ENCODE data around the gene TAF12. TPM values are rescaled to one million over a fixed set of nuclear protein-coding genes. Genes with fewer than 3 reads are reported as not detected.
"Not testable (repeated sequence)": the region's sequence is repeated elsewhere in the genome, so short reads cannot be mapped to it uniquely, and the experiment has no call there.

The TAF12 gene
- polyA plus RNA-seq, 1 donor (not counting 4 experiments of a cell fraction or from before 2014, with no cell fraction given): 56.9 TPM

DNA sequence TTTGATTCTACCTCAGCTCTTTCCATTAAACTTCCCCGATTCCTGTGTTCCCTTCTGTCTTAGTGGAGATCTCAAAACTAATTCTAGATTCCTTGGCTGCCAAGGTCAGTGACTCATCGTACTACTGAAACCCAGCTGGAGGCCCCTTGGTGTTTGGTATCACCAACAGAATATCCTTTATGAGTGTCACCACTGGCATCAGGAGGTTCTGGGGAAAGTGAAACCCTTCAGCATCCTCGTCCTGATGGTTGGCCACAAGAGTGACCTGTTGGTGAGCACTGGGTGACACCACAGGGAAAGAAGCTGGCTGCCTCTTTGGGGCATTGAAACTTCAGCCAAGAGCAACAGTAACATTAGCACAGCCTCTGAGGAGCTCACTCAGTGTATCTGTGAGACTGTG lies 41.2 kb downstream of the TAF12 start:
- peaks cover 25% of the 10 kb centered on the region for H3K4me1 ChIP-seq (ENCODE audit: control insufficient read depth, extremely low read depth, insufficient read depth, low read length)
- H3K9ac ChIP-seq (ENCODE audit: control insufficient read depth, extremely low read depth, insufficient read depth, low read length): peak overlapping the region; percentile 52
- peak overlapping the region; percentile 65 for H3K27ac ChIP-seq (ENCODE audit: control insufficient read depth, insufficient read depth, low read length)
- H3K79me2 ChIP-seq (ENCODE audit: control insufficient read depth, insufficient read depth, low read length): no peaks in the 10 kb centered on the region
- no peak for DNase-seq (ENCODE audit: low read depth, low spot score)
- no peaks in the 10 kb centered on the region for H3K9me1 ChIP-seq (ENCODE audit: control insufficient read depth, extremely low read depth, insufficient read depth, low read length)
- no peaks in the 10 kb centered on the region for H3K9me3 ChIP-seq (ENCODE audit: control insufficient read depth, low read depth, low read length)
- no peaks in the 10 kb centered on the region for H4K20me1 ChIP-seq (ENCODE audit: control insufficient read depth, extremely low read depth, insufficient read depth, low read length)
- no peaks in the 10 kb centered on the region for H3K27me3 ChIP-seq (ENCODE audit: control insufficient read depth, extremely low read depth, insufficient read depth, low read length)
- H3K4me3 ChIP-seq (ENCODE audit: control insufficient read depth in 2 of 3, extremely low read depth in 1 of 3, insufficient read depth in 2 of 3, low read depth in 1 of 3, low read length in 3 of 3): no peak overlapping the region
- no peak for TF ChIP-seq EZH2 (IDR thresholded peaks at IDR 0.05; ENCODE audit: low read length)
- TF ChIP-seq, protein P1, sequence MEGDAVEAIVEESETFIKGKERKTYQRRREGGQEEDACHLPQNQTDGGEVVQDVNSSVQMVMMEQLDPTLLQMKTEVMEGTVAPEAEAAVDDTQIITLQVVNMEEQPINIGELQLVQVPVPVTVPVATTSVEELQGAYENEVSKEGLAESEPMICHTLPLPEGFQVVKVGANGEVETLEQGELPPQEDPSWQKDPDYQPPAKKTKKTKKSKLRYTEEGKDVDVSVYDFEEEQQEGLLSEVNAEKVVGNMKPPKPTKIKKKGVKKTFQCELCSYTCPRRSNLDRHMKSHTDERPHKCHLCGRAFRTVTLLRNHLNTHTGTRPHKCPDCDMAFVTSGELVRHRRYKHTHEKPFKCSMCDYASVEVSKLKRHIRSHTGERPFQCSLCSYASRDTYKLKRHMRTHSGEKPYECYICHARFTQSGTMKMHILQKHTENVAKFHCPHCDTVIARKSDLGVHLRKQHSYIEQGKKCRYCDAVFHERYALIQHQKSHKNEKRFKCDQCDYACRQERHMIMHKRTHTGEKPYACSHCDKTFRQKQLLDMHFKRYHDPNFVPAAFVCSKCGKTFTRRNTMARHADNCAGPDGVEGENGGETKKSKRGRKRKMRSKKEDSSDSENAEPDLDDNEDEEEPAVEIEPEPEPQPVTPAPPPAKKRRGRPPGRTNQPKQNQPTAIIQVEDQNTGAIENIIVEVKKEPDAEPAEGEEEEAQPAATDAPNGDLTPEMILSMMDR (optimal IDR thresholded peaks at IDR 0.05 in 1 of 3, IDR thresholded peaks at IDR 0.05 in 1 of 3, conservative IDR thresholded peaks at IDR 0.05 in 1 of 3; ENCODE audit: extremely low read depth in 1 of 3, insufficient read depth in 2 of 3, low read length in 3 of 3): no peak
- H2AFZ ChIP-seq (ENCODE audit: control insufficient read depth, low read length): no peak overlapping the region
- FAIRE-seq: peak; percentile 64
- peak overlapping the region; percentile 18 for H3K4me2 ChIP-seq (ENCODE audit: control insufficient read depth, extremely low read depth, insufficient read depth, low read depth, low read length)
- peaks cover 14 to 20% of the 10 kb centered on the region in 2 experiments for H3K36me3 ChIP-seq (ENCODE audit: control insufficient read depth in 2 of 2, extremely low read depth in 1 of 2, insufficient read depth in 2 of 2, low read length in 2 of 2)
- dilution Hi-C loops (cut with MboI; ENCODE audit: extremely low pct_ligation_motif_present, low sequenced_read_pairs): no loop called here

DNA sequence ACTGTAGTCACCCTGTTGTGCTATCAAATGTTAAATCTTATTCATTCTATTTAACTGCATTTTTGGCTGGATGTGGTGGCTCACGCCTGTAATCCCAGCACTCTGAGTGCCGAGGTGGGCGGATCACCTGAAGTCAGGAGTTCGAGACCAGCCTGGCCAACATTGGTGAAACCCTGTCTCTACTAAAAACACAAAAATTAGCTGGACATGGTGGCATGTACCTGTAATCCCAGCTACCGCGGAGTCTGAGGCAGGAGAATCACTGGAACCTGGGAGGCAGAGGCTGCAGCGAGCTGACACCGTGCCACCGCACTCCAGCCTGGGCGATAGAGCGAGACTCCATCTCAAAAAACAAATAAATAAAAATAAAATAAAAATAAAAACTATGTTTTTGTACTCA lies 46.6 kb downstream of the TAF12 start:
- not testable (repeated sequence) for DNase-seq (ENCODE audit: low read depth, low spot score)

More for the DNA sequence above, 46.6 kb downstream of the TAF12 start:
- H3K9me1 ChIP-seq (ENCODE audit: control insufficient read depth, extremely low read depth, insufficient read depth, low read length); H3K9ac ChIP-seq (ENCODE audit: control insufficient read depth, extremely low read depth, insufficient read depth, low read length); H3K27me3 ChIP-seq (ENCODE audit: control insufficient read depth, extremely low read depth, insufficient read depth, low read length); FAIRE-seq; H2AFZ ChIP-seq (ENCODE audit: control insufficient read depth, low read length); H3K79me2 ChIP-seq (ENCODE audit: control insufficient read depth, insufficient read depth, low read length); H3K9me3 ChIP-seq (ENCODE audit: control insufficient read depth, low read depth, low read length); dilution Hi-C loops (cut with MboI; ENCODE audit: extremely low pct_ligation_motif_present, low sequenced_read_pairs); H3K27ac ChIP-seq (ENCODE audit: control insufficient read depth, insufficient read depth, low read length); H3K36me3 ChIP-seq (ENCODE audit: control insufficient read depth in 2 of 2, extremely low read depth in 1 of 2, insufficient read depth in 2 of 2, low read length in 2 of 2); H3K4me3 ChIP-seq (ENCODE audit: control insufficient read depth in 2 of 3, extremely low read depth in 1 of 3, insufficient read depth in 2 of 3, low read depth in 1 of 3, low read length in 3 of 3); H4K20me1 ChIP-seq (ENCODE audit: control insufficient read depth, extremely low read depth, insufficient read depth, low read length); H3K4me2 ChIP-seq (ENCODE audit: control insufficient read depth, extremely low read depth, insufficient read depth, low read depth, low read length): not testable (repeated sequence)
- H3K4me1 ChIP-seq (ENCODE audit: control insufficient read depth, extremely low read depth, insufficient read depth, low read length): peaks cover 28% of the 10 kb centered on the region

All from keratinocyte (primary cell).